ENCODE data around the gene PFKFB4.

PFKFB4 gene

GRCh38 chr3:48514431-48515227 lies 42.0 kb downstream of the PFKFB4 start:
- H3K9ac ChIP-seq (ENCODE audit: low read length), result no peak overlapping the region
- H3K9me3 ChIP-seq (ENCODE audit: insufficient read depth, low read length), result no peaks in the 10 kb centered on the region
- no peaks in the 10 kb centered on the region for H4K20me1 ChIP-seq (ENCODE audit: low read depth, low read length)
- no peak overlapping the region for H3K4me3 ChIP-seq (ENCODE audit: insufficient read depth, low read length, poor library complexity, severe bottlenecking)
- no peak overlapping the region for H3K27ac ChIP-seq (ENCODE audit: low read depth, low read length)
- no peak overlapping the region for H2AFZ ChIP-seq (ENCODE audit: low read depth, low read length, severe bottlenecking)
- no peaks in the 10 kb centered on the region for H3K79me2 ChIP-seq (ENCODE audit: insufficient read depth, low read length)
- TF ChIP-seq CTCF (IDR thresholded peaks at IDR 0.05; ENCODE audit: insufficient read depth, low read length, poor library complexity, severe bottlenecking), result no peak
- no peak for TF ChIP-seq EZH2phosphoT487 (conservative IDR thresholded peaks at IDR 0.05; ENCODE audit: low read length)
- H3K4me2 ChIP-seq (ENCODE audit: low read depth, low read length, poor library complexity, severe bottlenecking), result no peak overlapping the region
- H3K27me3 ChIP-seq (ENCODE audit: low read length), result no peaks in the 10 kb centered on the region
- H3K9me2 ChIP-seq (replicated peaks; ENCODE audit: insufficient read depth, low read length), result no peaks in the 10 kb centered on the region
- H3F3A ChIP-seq (ENCODE audit: insufficient read depth), result no peaks in the 10 kb centered on the region
- no peaks in the 10 kb centered on the region for H3K36me3 ChIP-seq (ENCODE audit: low read length)

GRCh38 chr3:48511551-48511950 lies 45.1 kb downstream of the PFKFB4 start:
- Histone ChIP-seq H3K36me3 (ENCODE audit: low read length) (no peaks in the 10 kb centered on the region), H3K4me3 (ENCODE audit: insufficient read depth, low read length, poor library complexity, severe bottlenecking) (no peak overlapping the region), H3K4me2 (ENCODE audit: low read depth, low read length, poor library complexity, severe bottlenecking) (no peak overlapping the region), H3K79me2 (ENCODE audit: insufficient read depth, low read length) (no peaks in the 10 kb centered on the region), H3K9me2 (replicated peaks; ENCODE audit: insufficient read depth, low read length) (no peaks in the 10 kb centered on the region), H3K9me3 (ENCODE audit: insufficient read depth, low read length) (no peaks in the 10 kb centered on the region), H3F3A (ENCODE audit: insufficient read depth) (no peaks in the 10 kb centered on the region), H3K27me3 (ENCODE audit: low read length) (no peaks in the 10 kb centered on the region), H2AFZ (ENCODE audit: low read depth, low read length, severe bottlenecking) (no peak overlapping the region), H3K9ac (ENCODE audit: low read length) (no peak overlapping the region), H4K20me1 (ENCODE audit: low read depth, low read length) (no peaks in the 10 kb centered on the region), H3K27ac (ENCODE audit: low read depth, low read length) (no peak overlapping the region)
- TF ChIP-seq EZH2phosphoT487 (conservative IDR thresholded peaks at IDR 0.05; ENCODE audit: low read length), result no peak
- TF ChIP-seq CTCF (IDR thresholded peaks at IDR 0.05; ENCODE audit: insufficient read depth, low read length, poor library complexity, severe bottlenecking), result no peak

DNA sequence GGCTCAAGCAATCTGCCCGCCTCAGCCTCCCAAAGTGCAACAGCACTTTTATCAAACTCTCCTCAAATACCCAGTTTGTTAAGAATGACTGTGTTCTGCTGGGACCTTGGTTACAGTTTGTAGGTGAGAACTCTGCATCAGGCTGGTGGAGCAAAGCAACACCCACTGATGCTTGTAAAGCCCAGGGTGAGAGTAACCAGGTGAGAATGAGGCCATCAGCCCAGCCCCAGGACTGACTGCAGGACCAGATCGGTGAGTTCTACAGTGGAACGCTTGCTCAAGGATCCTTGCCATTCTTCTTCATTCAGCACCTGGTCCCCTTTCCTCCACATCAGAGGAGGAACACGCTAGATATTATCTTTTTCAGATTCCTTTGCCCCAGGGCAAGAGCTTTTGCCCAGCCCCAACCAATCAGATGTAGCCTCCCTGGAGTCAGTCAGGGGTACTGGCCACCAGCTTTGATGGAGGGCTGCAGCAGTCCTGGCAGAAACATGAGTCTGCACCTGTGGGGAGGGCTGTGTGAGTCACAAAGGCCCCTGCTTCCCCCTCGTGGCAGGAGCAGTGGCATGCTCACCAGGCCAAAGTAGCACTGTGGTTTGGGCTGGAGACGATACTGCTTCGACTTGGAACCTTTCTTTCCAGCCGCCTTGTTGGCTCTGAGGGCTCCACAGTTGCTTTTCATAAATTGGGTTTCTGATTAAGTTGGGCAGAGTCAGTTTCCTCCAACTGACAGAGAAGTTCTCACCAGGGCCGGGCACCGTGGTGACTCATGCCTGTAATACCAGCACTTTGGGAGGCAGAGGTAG lies 49.1 kb downstream of the PFKFB4 start:
- no peaks in the 10 kb centered on the region for H3K36me3 ChIP-seq (ENCODE audit: low read length)
- H3K9me2 ChIP-seq (replicated peaks; ENCODE audit: insufficient read depth, low read length), result no peaks in the 10 kb centered on the region
- H3K27me3 ChIP-seq (ENCODE audit: low read length), result no peaks in the 10 kb centered on the region
- no peak overlapping the region for H3K4me2 ChIP-seq (ENCODE audit: low read depth, low read length, poor library complexity, severe bottlenecking)
- H3K9me3 ChIP-seq (ENCODE audit: insufficient read depth, low read length), result no peaks in the 10 kb centered on the region
- no peaks in the 10 kb centered on the region for H4K20me1 ChIP-seq (ENCODE audit: low read depth, low read length)
- TF ChIP-seq CTCF (IDR thresholded peaks at IDR 0.05; ENCODE audit: insufficient read depth, low read length, poor library complexity, severe bottlenecking) (peak; percentile 42), EZH2phosphoT487 (conservative IDR thresholded peaks at IDR 0.05; ENCODE audit: low read length) (no peak)
- no peak overlapping the region for H3K9ac ChIP-seq (ENCODE audit: low read length)
- H2AFZ ChIP-seq (ENCODE audit: low read depth, low read length, severe bottlenecking), result no peak overlapping the region
- H3K4me3 ChIP-seq (ENCODE audit: insufficient read depth, low read length, poor library complexity, severe bottlenecking), result no peak overlapping the region
- H3F3A ChIP-seq (ENCODE audit: insufficient read depth), result no peaks in the 10 kb centered on the region
- no peak overlapping the region for H3K27ac ChIP-seq (ENCODE audit: low read depth, low read length)
- no peaks in the 10 kb centered on the region for H3K79me2 ChIP-seq (ENCODE audit: insufficient read depth, low read length)

Measured in SU-DHL-6 (cell line).